Measurements from ENCODE around the gene CAMTA1. TPM values are rescaled to one million over a fixed set of nuclear protein-coding genes. Genes with fewer than 3 reads are reported as not detected.

CAMTA1 gene
- total RNA-seq, 1 experiment from 2014 or later = 85.2 TPM

DNA sequence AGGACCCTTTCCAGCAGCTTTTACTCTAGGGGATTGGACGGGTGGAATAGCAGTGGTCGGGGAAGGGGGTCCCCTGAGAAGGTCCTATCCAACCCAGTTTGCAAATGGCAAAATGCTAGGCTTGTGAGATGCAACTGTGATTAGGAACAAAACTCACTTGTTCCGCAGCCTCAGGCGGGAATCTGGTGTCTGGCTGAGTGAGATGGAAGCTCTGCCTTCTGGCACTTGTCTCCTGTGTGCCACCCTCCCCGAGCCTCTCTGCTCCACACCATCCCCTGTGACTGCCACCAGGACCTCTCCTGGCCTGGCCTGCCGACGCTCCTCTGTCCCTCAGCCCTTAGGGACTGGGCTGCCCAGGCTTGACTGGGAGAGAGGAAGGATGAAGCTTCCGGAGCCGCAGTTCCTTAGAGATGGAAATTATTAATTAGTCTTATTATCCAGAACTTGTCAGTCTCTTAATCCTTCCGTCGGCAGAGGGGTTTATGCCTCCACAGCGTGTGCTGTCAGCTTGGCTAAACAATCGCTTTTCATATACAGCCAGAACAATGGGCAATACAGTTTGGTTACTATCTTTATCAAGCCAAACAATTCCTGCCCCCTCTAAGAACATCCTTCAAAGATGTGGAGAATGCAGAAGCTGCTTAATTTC lies 693.0 kb downstream of the CAMTA1 start:
- H3K27ac ChIP-seq (ENCODE audit: low read depth, low read length, poor library complexity, severe bottlenecking) = peak overlapping the region; percentile 80
- ChIA-PET POLR2A (ENCODE audit: low non-redundant PET) (interaction anchor here (0.7 kb wide), 1 partner anchor 17 kb away, joined by 5 read pairs; no protein-coding TSS in a partner anchor), CTCF (interaction anchor here (0.5 kb wide), 1 partner anchor 162 kb away, joined by 4 read pairs; no protein-coding TSS in a partner anchor)
- DNase-seq (ENCODE audit: low spot score) = peak; percentile 71
- no peak for TF ChIP-seq EZH2 (IDR thresholded peaks at IDR 0.05; ENCODE audit: borderline replicate concordance, low read depth, low read length, poor library complexity, severe bottlenecking)
- TF ChIP-seq, protein P1, sequence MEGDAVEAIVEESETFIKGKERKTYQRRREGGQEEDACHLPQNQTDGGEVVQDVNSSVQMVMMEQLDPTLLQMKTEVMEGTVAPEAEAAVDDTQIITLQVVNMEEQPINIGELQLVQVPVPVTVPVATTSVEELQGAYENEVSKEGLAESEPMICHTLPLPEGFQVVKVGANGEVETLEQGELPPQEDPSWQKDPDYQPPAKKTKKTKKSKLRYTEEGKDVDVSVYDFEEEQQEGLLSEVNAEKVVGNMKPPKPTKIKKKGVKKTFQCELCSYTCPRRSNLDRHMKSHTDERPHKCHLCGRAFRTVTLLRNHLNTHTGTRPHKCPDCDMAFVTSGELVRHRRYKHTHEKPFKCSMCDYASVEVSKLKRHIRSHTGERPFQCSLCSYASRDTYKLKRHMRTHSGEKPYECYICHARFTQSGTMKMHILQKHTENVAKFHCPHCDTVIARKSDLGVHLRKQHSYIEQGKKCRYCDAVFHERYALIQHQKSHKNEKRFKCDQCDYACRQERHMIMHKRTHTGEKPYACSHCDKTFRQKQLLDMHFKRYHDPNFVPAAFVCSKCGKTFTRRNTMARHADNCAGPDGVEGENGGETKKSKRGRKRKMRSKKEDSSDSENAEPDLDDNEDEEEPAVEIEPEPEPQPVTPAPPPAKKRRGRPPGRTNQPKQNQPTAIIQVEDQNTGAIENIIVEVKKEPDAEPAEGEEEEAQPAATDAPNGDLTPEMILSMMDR (conservative IDR thresholded peaks at IDR 0.05; ENCODE audit: low read depth, low read length) = no peak
- no peak overlapping the region for H3K4me3 ChIP-seq (ENCODE audit: low read depth, low read length, poor library complexity, severe bottlenecking)
- no peaks in the 10 kb centered on the region for H3K27me3 ChIP-seq (replicated peaks; ENCODE audit: insufficient read depth, low read depth, low read length, poor library complexity)
- no peaks in the 10 kb centered on the region for H3K9me3 ChIP-seq (ENCODE audit: low read depth, low read length, poor library complexity, severe bottlenecking)
- peaks cover 32% of the 10 kb centered on the region for H3K4me1 ChIP-seq (ENCODE audit: insufficient read depth, low read length, poor library complexity, severe bottlenecking)
- H3K36me3 ChIP-seq (ENCODE audit: insufficient read depth, low read length, poor library complexity, severe bottlenecking) = no peaks in the 10 kb centered on the region
- intact Hi-C loops (cut with micrococcal nuclease; ENCODE audit: unreplicated experiment) = loop anchor here (10.0 kb wide), 1 partner anchor 183 kb away; no protein-coding TSS in a partner anchor
- BruUV-seq (replicated peaks) = no TSS peak

DNA sequence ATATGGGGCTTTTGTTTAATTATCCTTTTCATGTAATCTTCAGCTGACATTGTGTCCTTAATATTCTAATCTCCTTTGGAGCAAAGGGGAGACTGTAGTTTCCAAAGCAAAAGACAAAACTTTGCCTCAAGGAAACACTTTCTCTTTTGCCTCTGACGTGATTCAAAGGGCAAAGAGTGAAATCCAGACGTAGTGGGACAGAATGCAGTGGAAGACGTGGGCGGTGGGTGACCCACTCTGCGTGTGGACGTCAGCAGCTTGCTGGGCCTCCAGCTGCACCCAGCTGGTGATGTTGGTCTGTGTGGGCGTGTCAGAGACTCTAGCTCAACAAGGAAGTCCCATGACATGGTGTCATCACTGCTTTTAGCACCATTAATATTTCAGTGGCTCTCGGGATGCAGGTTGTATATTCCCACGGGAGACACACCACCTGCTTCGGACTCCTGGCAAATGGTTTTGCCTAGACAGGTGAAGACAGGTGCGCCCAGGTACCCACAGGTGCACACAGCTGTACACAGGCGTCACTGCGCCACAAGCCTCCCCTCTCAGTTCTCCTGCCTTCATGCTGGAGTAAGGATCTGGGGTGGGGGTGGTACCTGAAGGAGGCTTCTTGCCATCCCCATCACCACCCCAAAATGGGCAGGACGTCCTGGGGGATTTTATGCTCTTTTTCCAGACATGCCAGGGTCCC lies 693.7 kb downstream of the CAMTA1 start:
- ChIA-PET CTCF (interaction anchor here (0.5 kb wide), 1 partner anchor 161 kb away, joined by 4 read pairs; no protein-coding TSS in a partner anchor), POLR2A (ENCODE audit: low non-redundant PET) (interaction anchor here (0.5 to 0.7 kb wide), 2 partner anchors 16 to 115 kb away, joined by 3 to 5 read pairs; no protein-coding TSS in a partner anchor)
- H3K36me3 ChIP-seq (ENCODE audit: insufficient read depth, low read length, poor library complexity, severe bottlenecking) = no peaks in the 10 kb centered on the region
- peak; percentile 89 for DNase-seq (ENCODE audit: low spot score)
- H3K9me3 ChIP-seq (ENCODE audit: low read depth, low read length, poor library complexity, severe bottlenecking) = no peaks in the 10 kb centered on the region
- BruUV-seq (replicated peaks) = no TSS peak
- TF ChIP-seq, protein P1 (conservative IDR thresholded peaks at IDR 0.05; ENCODE audit: low read depth, low read length) = no peak
- TF ChIP-seq EZH2 (IDR thresholded peaks at IDR 0.05; ENCODE audit: borderline replicate concordance, low read depth, low read length, poor library complexity, severe bottlenecking) = no peak
- no peak overlapping the region for H3K4me3 ChIP-seq (ENCODE audit: low read depth, low read length, poor library complexity, severe bottlenecking)
- H3K4me1 ChIP-seq (ENCODE audit: insufficient read depth, low read length, poor library complexity, severe bottlenecking) = peaks cover 32% of the 10 kb centered on the region
- no peaks in the 10 kb centered on the region for H3K27me3 ChIP-seq (replicated peaks; ENCODE audit: insufficient read depth, low read depth, low read length, poor library complexity)
- intact Hi-C loops (cut with micrococcal nuclease; ENCODE audit: unreplicated experiment) = loop anchor here (10.0 kb wide), 1 partner anchor 184 kb away; no protein-coding TSS in a partner anchor
- H3K27ac ChIP-seq (ENCODE audit: low read depth, low read length, poor library complexity, severe bottlenecking) = peak overlapping the region; percentile 80

DNA sequence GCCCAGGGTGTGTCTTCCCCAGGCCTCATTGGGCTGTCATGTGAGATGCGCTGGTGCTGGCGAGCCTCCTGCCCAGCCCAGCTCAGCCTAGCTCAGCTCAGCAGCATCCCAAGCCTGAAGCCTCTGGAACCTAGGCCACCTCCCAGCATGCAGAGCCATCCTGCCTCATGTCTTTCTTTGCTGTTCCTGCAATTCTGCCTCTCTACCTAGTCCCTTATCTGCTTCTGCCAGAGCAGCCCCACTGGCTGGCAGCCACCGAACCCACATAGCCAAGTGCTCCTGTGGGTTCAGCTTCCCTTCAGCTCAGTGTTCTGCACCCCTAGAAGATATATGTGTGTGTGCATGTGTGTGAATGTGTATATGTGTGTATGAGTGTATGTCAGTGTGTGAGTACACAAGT lies 694.3 kb downstream of the CAMTA1 start:
- BruUV-seq (replicated peaks) = no TSS peak
- intact Hi-C loops (cut with micrococcal nuclease; ENCODE audit: unreplicated experiment) = loop anchor here (10.0 kb wide), 1 partner anchor 185 kb away; no protein-coding TSS in a partner anchor
- Histone ChIP-seq H3K27ac (ENCODE audit: low read depth, low read length, poor library complexity, severe bottlenecking) (peak overlapping the region; percentile 58), H3K4me3 (ENCODE audit: low read depth, low read length, poor library complexity, severe bottlenecking) (no peak overlapping the region), H3K27me3 (replicated peaks; ENCODE audit: insufficient read depth, low read depth, low read length, poor library complexity) (no peaks in the 10 kb centered on the region), H3K36me3 (ENCODE audit: insufficient read depth, low read length, poor library complexity, severe bottlenecking) (no peaks in the 10 kb centered on the region), H3K4me1 (ENCODE audit: insufficient read depth, low read length, poor library complexity, severe bottlenecking) (peaks cover 32% of the 10 kb centered on the region), H3K9me3 (ENCODE audit: low read depth, low read length, poor library complexity, severe bottlenecking) (no peaks in the 10 kb centered on the region)
- no peak for TF ChIP-seq EZH2 (IDR thresholded peaks at IDR 0.05; ENCODE audit: borderline replicate concordance, low read depth, low read length, poor library complexity, severe bottlenecking)
- TF ChIP-seq, protein P1 (conservative IDR thresholded peaks at IDR 0.05; ENCODE audit: low read depth, low read length) = no peak
- DNase-seq (ENCODE audit: low spot score) = no peak
- POLR2A ChIA-PET (ENCODE audit: low non-redundant PET) = interaction anchor here (0.5 kb wide), 1 partner anchor 115 kb away, joined by 3 read pairs; no protein-coding TSS in a partner anchor
- CTCF ChIA-PET = no interaction called here

All from A673 (cell line).